Inferior parietal cortex (tissue), 1 donor: Measurements from ENCODE around the gene UNC79.

ENCODE experiments used
- DNase-seq: peaks from one replicate; pipeline ENCODE4 v3.0.0-alpha.2; 2016; ENCODE audit errors: extremely low spot score

The UNC79 gene

GRCh38 chr14:93657875-93658274 lies 227.1 kb downstream of the UNC79 start:
- DNase-seq: no peak

DNA sequence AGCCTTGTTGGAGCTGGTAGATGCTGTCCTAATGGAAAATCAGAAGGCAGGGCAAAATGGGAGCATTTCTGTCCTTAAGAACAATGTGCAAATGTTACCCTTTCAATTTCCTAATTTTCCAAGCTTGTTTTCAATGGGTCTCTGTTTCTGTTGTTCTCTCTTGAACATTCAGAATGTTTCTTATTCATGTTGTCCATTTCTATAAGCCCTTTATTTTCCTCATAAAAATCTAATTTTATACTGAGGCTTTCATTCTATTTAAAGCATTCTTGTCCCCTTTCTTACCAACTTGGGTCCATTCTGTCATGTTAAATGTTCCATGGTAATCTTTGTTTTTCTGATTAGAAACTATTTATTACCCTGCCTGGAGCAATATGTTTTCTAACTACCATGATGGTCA lies 232.6 kb downstream of the UNC79 start:
- no peak for DNase-seq

GRCh38 chr14:93665169-93665568 lies 234.4 kb downstream of the UNC79 start:
- no peak for DNase-seq

DNA sequence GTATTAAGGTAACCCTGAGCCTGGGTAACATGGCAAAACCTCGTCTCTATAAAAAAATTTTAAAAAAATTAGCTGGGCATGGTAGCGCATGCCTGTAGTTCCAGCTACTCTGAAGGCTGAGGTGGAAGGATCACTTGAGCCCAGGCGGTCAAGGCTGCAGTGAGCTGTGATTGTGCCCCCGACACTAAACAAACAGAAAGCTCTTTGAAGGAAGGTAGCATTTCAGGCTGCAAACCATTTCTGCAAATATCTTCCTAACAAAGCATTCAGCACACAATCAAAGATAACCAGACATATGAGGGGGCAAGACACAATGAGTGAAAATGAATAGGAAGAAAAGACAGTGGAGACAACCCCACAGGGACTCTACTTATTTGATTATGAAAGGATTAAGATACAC lies 238.9 kb downstream of the UNC79 start:
- DNase-seq: no peak

DNA sequence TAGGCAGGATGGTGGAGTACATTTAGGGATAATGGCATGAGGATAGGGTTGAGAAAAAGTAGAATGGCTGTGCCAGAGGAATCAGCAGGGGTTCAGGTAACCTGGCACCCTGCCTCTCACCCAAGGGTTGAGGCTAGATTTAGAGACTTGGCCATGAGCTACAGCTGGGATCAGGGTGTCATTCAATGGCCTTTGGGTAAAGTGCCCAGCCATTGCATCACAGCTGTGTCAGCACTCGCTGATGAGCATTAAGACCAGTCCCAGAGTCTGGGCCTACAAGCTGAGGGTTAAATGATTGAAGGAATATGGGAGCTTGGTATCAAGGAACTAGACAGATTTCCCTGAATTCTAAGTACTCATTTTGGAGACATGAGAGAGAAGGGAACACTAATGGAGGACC lies 243.6 kb downstream of the UNC79 start:
- DNase-seq: no peak

GRCh38 chr14:93675651-93676050 lies 244.9 kb downstream of the UNC79 start:
- no peak for DNase-seq

DNA sequence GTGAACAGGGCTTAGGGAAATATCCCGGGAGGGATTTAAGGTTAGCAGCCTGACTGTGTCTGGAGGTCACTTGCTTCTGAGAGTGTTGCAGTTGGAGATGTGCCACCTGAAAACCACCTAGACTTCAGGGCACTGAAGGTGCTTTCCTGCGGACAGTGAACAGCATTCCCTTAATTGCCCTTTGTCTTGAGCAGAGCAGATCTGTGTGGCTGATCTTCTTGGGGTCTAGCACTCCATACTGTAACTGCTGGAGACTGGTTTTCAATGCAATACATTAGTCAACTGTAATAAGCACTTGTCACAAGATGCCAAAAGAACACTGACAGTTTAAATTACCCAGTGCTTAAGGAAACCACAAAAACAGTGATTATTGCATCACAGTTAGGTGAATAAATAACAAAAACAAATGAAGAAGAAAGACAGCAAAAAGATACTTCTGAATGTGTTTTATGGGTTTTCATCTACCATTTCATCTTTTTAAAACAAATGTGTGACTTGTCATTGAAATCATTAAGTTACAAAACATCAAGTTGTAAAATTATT lies 245.7 kb downstream of the UNC79 start:
- no peak for DNase-seq

DNA sequence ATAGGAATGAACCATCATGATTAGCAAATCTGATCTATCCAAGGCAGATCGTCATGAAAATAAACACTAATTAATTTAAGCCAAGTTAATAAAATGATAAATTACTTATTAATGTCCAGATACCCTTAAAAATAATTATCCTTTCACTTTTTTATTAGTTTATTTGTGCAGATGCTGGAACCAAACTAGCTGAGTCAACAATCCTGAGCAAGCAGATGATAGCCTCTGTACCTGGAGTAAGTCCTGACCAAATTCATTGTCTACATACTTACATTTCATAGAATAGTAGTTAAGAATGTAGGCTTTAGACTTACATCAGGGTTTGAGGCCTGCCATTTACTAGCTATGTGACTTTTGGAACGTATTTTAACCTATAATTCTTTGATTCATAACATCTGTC lies 251.7 kb downstream of the UNC79 start:
- DNase-seq: no peak

GRCh38 chr14:93683226-93683625 lies 252.5 kb downstream of the UNC79 start:
- no peak for DNase-seq

GRCh38 chr14:93685121-93685895 lies 254.6 kb downstream of the UNC79 start:
- DNase-seq: no peak

DNA sequence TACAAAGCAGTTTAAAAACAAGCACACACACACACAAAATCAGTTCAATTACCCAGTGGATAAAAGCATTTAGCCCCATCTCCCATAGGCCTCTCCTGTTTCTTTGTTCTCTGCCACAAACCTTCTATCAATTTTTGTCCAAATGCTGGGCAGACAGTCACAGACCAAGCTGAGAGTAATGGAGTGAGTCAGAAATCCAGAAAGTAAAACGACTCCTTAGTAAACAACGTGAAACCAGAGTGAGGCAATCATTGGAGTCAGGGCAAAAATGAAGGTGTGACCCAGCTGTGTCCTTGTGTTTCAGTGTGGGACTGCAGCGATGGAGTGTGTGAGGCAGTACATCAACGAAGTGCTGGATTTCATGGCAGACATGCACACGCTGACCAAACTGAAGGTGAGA lies 255.5 kb downstream of the UNC79 start:
- DNase-seq: no peak

DNA sequence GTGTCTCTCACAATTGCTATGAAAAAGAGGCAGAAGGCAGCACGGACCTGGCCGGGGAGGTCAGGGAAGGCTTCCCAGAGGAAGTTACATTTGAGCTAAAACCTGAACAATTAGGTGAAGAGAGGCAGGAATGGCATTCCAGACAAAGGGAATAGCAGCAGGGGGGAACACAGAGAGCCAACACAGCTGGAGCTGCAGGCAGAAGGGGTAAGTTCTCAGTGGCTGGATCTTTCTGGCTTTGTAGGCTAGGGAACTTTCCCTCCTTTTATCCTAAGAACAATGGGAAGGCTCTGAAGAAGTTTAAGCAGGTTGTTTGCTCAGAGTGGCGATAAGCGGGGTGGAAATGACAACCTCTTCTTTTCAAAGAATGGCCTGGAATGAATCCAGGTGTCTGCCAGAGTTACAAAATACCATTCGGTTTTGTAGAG lies 257.5 kb downstream of the UNC79 start:
- DNase-seq: no peak

DNA sequence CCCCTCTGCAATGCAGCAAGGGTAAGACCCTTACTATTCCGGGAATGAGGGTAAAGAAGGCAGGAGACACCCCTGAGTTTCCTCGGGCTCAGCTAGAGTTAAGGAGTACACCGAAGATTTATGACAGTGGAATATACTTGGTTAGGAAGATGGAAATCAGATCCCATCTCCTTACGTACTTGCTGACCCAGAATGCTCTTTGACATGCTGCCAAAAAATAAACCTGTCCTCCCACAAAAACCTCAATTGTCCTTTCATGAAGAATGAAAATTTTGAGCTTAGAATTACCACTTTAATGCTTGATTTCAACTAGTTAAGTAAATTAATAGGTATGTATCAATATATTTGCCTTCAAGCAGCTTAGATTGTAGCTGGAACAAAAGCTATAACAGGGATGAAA lies 258.1 kb downstream of the UNC79 start:
- DNase-seq: no peak

DNA sequence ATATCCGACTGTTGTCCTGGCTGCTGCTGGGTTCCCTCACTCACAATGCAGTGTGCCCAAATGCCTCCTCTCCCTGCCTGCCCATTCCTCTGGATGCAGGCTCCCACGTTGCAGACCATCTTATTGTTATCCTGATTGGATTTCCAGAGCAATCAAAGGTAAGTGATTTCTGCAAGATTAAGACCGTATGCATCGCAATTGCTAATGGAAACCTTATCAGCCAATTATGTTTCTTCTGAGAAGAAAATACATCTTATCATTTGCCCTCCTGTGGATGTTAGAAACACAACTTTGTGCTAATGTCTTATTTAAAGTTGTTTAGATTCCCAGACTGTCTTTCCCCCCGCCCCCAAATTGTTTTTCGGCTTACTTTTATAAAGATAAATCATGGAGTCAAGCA lies 259.4 kb downstream of the UNC79 start:
- DNase-seq: no peak

DNA sequence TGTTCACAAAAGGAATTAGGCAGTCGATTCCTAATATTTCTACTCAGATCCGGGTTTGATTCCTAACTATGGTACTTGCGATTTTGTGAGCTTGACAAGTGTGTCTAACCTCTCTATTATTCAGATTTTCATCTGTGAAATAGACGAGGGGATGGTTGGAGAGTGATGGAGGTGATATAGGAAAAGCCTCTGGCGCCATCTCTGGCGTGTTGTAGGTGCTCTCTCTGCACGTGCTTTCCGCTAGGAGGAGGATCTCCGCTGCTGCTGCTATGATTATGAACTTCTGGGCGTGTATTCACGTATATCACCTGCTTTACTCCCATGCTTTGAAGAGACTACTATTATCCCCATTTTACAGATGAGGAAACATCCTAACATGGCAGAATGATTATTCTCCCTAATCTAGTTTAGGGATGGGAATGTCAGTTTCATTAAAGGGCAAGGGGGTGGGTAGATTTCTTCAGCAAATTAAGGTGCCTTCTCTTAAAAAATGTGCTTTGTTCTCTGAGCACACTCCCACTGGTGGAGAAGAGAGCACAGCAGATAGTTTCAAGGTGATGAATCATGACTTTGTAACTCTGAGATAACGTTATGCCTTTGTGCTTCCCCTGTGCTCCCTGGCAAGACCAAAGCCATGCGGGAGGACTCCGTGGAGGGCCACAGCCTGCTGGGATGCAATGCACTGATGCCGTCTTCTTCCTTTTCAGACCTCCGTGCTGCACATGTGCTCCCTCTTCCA lies 260.5 kb downstream of the UNC79 start:
- DNase-seq: no peak

DNA sequence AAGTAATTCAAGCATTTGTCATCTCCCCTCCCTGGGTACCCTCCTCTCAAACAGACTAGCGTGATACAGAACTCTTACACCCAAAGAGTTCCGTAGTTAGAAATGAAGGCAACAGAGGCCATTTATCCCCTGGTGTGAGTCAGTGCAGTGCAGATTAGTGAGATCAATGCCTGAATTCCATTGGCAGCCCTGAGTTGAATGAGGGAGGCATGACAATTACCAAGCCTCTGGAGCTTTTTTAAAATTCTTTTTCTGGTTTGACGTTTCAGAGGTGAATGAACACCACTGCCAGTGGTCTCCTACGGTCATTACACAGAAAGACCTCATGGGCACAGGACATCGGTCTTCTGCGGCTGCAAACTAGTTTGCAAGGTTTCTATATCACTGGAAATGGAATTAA lies 263.2 kb downstream of the UNC79 start:
- no peak for DNase-seq

DNA sequence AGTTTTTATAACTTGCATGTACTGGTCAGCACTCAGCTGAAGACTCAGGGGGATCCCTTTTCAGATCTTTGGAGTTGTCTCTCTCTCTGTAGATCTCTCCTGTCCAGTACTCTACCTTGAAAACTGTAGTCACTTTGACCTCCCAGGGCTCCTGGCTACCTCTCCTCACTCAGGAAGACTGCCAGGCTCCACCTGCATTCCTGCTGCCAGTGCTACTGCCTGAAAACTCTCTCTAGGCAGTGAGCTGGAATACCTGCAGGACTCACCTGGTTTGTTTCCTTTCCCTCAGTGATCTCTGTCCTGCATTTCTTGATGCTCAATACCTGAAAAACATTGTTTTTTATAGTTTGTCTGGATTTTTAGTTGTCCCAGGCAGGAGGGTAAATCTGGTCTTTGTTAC lies 270.2 kb downstream of the UNC79 start:
- no peak for DNase-seq

DNA sequence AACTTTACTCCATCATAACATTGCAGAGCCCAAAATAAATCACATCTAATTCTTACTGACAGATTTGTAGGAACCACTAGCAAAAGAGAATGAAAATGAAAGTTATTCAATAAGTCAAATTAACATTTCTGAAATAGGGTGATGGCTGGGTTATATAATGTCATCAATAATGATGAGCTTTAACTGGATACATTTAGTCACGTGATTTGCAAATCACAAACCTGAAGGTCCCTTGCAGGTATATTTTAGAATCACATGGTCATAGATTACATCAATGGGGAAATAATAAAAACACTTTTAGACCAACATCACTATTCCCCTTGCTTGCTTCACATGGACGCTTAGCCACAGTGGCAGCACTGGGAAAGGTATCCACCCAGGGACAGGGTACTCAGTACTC lies 270.8 kb downstream of the UNC79 start:
- no peak for DNase-seq

- DNase-seq: no peak
Measured at GRCh38 chr14:93702946-93703345, 272.2 kb downstream of the UNC79 start.

DNA sequence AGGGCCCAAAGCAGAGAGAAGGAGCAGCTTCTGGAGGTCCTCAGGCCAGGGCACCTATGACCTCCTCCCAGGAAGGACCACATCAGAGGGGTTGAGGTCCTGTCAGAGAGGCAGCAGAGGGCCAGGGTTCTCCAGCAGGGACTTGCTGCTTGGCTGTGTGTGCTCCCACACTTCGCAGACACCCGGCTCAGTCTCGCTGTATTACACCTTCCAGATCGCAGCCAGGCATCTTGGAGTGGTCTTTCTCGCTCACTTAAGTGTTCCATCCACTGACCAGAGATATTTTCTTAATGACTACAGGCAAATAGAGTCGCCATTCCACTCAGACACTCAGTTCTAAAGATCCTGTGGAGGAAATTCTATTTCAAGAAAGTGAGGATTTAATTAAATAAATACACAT lies 273.2 kb downstream of the UNC79 start:
- no peak for DNase-seq

DNA sequence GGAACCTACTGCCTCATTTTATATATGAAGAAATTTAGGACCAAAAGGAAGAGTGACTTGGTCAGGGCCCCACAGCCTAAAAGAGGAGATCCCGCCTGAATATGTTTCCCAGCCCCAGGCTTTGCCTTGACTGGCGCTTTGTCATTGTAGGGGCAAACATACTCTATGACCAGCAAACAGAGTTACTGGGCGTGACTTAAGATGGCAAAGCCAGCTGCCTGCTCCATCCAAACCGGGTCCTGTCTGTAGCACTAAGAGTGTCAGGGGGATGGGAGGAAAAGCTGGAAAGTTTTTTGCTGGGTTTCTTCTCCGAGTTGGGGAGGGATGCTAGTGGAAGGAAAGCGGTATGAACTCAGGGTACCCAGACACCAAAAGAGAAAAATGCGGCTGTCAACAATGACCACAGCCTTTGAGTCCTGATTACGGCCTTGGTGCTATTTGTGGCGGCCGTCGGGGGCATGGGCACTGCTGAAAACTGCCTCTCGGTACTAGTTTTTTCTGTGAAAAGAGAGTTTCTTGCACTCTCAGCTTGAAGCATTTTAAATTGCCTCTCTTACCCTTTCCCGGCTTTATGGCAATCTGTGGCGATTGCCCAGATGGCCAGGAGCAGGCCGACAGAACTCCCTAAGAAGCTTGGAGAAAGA lies 274.9 kb downstream of the UNC79 start:
- no peak for DNase-seq

GRCh38 chr14:93706360-93706955 lies 275.7 kb downstream of the UNC79 start:
- DNase-seq: no peak
